Measurements from ENCODE around the gene OLIG2. TPM values are rescaled to one million over a fixed set of nuclear protein-coding genes. Genes with fewer than 3 reads are reported as not detected.

The OLIG2 gene
- total and polyA plus RNA-seq, 2 of the 13 experiments (the other 11 are each of a cell fraction or from before 2014, with no cell fraction given): not detected

DNA sequence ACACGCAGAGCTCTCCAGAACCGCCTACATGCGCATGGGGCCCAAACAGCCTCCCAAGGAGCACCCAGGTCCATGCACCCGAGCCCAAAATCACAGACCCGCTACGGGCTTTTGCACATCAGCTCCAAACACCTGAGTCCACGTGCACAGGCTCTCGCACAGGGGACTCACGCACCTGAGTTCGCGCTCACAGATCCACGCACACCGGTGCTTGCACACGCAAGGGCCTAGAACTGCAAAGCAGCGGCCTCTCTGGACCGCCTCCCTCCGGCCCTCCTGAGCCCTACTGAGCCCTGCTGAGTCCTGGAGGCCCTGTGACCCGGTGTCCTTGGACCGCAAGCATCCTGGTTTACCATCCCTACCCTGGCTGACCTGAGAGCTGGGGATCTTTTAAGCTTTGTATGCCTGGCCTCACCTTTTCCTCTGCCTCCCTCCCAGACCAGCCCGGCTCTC lies 8.3 kb downstream of the OLIG2 start:
- no TSS peak for BruUV-seq (replicated peaks)
- no peak for FAIRE-seq
- Histone ChIP-seq H3K79me2 (ENCODE audit: insufficient read depth, low read length) (no peaks in the 10 kb centered on the region), H3K4me2 (ENCODE audit: low read depth, low read length) (no peak overlapping the region), H3K27me3 (ENCODE audit: control insufficient read depth in 1 of 2, insufficient read depth in 2 of 2, low read length in 2 of 2) (peaks cover 9 to 59% of the 10 kb centered on the region in 2 experiments; a peak in 4 of 5 replicates), H3K27ac (ENCODE audit: extremely low read length, insufficient read depth, low read length) (no peak overlapping the region), H2AFZ (ENCODE audit: low read length) (no peak overlapping the region), H3K4me1 (ENCODE audit: insufficient read depth, low read length) (no peaks in the 10 kb centered on the region), H3K4me3 (replicated peaks in 1 of 3; ENCODE audit: insufficient read depth in 1 of 3, low read depth in 2 of 3, low read length in 3 of 3) (no peak overlapping the region), H3K36me3 (replicated peaks in 1 of 2; ENCODE audit: control insufficient read depth in 1 of 2, insufficient read depth in 2 of 2, low read length in 2 of 2) (no peaks in the 10 kb centered on the region), H3K9ac (ENCODE audit: insufficient read depth, low read depth, low read length) (no peak overlapping the region), H4K20me1 (ENCODE audit: insufficient read depth, low read length) (no peaks in the 10 kb centered on the region), H3K9me3 (ENCODE audit: low read length) (no peaks in the 10 kb centered on the region)
- ATAC-seq: no peak
- intact Hi-C loops (cut with micrococcal nuclease; ENCODE audit: unreplicated experiment) (no loop called here), in situ Hi-C loops (cut with HindIII; ENCODE audit: extremely low pct_ligation_motif_present, low pct_unique_long_range_greater_than_20kb) (no loop called here)
- CTCF ChIA-PET (ENCODE audit: low intra/inter-chr PET ratio, low total read pairs): no interaction called here
- 11% methylated on average over 13 of the region's 20 CpGs for WGBS (ENCODE audit: low lambda C conversion rate)
- DNase-seq (ENCODE audit: low spot score): no peak
- POLR2A ChIA-PET: no interaction called here
- TF ChIP-seq RNF2 (conservative IDR thresholded peaks at IDR 0.05; ENCODE audit: low read depth): no peak
- TF ChIP-seq ZFP41 (CRISPR knock-in tag; IDR thresholded peaks at IDR 0.05; ENCODE audit: borderline replicate concordance): no peak
- TF ChIP-seq, protein P1, sequence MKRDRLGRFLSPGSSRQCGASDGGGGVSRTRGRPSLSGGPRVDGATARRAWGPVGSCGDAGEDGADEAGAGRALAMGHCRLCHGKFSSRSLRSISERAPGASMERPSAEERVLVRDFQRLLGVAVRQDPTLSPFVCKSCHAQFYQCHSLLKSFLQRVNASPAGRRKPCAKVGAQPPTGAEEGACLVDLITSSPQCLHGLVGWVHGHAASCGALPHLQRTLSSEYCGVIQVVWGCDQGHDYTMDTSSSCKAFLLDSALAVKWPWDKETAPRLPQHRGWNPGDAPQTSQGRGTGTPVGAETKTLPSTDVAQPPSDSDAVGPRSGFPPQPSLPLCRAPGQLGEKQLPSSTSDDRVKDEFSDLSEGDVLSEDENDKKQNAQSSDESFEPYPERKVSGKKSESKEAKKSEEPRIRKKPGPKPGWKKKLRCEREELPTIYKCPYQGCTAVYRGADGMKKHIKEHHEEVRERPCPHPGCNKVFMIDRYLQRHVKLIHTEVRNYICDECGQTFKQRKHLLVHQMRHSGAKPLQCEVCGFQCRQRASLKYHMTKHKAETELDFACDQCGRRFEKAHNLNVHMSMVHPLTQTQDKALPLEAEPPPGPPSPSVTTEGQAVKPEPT (CRISPR knock-in tag; IDR thresholded peaks at IDR 0.05; ENCODE audit: low read depth): no peak
- TF ChIP-seq, protein P2, sequence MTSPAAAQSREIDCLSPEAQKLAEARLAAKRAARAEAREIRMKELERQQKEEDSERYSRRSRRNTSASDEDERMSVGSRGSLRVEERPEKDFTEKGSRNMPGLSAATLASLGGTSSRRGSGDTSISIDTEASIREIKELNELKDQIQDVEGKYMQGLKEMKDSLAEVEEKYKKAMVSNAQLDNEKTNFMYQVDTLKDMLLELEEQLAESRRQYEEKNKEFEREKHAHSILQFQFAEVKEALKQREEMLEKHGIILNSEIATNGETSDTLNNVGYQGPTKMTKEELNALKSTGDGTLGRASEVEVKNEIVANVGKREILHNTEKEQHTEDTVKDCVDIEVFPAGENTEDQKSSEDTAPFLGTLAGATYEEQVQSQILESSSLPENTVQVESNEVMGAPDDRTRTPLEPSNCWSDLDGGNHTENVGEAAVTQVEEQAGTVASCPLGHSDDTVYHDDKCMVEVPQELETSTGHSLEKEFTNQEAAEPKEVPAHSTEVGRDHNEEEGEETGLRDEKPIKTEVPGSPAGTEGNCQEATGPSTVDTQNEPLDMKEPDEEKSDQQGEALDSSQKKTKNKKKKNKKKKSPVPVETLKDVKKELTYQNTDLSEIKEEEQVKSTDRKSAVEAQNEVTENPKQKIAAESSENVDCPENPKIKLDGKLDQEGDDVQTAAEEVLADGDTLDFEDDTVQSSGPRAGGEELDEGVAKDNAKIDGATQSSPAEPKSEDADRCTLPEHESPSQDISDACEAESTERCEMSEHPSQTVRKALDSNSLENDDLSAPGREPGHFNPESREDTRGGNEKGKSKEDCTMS (CRISPR knock-in tag; conservative IDR thresholded peaks at IDR 0.05): no peak
- TF ChIP-seq GMEB1 (CRISPR knock-in tag; IDR thresholded peaks at IDR 0.05; ENCODE audit: borderline replicate concordance): no peak
- no peak for TF ChIP-seq ZNF503 (CRISPR knock-in tag; IDR thresholded peaks at IDR 0.05)
- TF ChIP-seq, protein P3, sequence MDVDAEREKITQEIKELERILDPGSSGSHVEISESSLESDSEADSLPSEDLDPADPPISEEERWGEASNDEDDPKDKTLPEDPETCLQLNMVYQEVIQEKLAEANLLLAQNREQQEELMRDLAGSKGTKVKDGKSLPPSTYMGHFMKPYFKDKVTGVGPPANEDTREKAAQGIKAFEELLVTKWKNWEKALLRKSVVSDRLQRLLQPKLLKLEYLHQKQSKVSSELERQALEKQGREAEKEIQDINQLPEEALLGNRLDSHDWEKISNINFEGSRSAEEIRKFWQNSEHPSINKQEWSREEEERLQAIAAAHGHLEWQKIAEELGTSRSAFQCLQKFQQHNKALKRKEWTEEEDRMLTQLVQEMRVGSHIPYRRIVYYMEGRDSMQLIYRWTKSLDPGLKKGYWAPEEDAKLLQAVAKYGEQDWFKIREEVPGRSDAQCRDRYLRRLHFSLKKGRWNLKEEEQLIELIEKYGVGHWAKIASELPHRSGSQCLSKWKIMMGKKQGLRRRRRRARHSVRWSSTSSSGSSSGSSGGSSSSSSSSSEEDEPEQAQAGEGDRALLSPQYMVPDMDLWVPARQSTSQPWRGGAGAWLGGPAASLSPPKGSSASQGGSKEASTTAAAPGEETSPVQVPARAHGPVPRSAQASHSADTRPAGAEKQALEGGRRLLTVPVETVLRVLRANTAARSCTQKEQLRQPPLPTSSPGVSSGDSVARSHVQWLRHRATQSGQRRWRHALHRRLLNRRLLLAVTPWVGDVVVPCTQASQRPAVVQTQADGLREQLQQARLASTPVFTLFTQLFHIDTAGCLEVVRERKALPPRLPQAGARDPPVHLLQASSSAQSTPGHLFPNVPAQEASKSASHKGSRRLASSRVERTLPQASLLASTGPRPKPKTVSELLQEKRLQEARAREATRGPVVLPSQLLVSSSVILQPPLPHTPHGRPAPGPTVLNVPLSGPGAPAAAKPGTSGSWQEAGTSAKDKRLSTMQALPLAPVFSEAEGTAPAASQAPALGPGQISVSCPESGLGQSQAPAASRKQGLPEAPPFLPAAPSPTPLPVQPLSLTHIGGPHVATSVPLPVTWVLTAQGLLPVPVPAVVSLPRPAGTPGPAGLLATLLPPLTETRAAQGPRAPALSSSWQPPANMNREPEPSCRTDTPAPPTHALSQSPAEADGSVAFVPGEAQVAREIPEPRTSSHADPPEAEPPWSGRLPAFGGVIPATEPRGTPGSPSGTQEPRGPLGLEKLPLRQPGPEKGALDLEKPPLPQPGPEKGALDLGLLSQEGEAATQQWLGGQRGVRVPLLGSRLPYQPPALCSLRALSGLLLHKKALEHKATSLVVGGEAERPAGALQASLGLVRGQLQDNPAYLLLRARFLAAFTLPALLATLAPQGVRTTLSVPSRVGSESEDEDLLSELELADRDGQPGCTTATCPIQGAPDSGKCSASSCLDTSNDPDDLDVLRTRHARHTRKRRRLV (CRISPR knock-in tag; IDR thresholded peaks at IDR 0.05): no peak
- TF ChIP-seq RXRB (CRISPR knock-in tag; IDR thresholded peaks at IDR 0.05; ENCODE audit: borderline replicate concordance): no peak
- no peak for TF ChIP-seq ATRX (CRISPR knock-in tag; IDR thresholded peaks at IDR 0.05; ENCODE audit: borderline replicate concordance)
- no peak for TF ChIP-seq EHMT2 (IDR thresholded peaks at IDR 0.05; ENCODE audit: borderline replicate concordance, low read depth, low read length)
- no peak for TF ChIP-seq ATM (IDR thresholded peaks at IDR 0.05; ENCODE audit: borderline replicate concordance)

Data from HepG2 (cell line).